Stimulated activated CD4-positive, alpha-beta T cell treated with anti-CD3 and anti-CD28 coated beads, Interleukin-12 subunit alpha, Interleukin-12 subunit beta, amount 100 ng/mL, for 48 hours (primary cell): ENCODE results near the gene ADCY2.

Source experiments
- DNase-seq, 3 donors: peaks; one replicate each; pipeline ENCODE4 v3.0.0-alpha.2; 2020; ENCODE audit warnings: low read depth in 2 of 3, low spot score in 1 of 3

ADCY2 gene

DNA sequence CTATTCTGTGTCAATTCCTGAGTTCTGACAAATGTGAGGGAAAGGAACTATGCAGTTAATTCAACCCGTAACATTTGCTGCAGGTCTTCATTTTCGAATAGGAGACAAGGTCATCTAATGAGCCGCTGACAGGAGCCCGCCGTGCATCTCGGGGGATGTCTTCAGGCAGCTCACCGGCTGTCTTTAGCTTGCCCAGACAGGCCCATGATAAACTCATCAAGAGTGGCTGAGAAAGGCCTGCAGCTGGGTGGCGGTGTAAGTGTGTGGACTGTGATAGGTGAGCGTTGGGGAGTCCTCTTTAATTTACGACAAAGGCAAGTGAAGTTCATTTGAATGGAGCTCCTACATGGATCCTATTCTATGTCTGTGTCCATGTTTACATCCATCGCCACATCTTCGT, 190.5 kb downstream of the ADCY2 start:
- no peak for DNase-seq

DNA sequence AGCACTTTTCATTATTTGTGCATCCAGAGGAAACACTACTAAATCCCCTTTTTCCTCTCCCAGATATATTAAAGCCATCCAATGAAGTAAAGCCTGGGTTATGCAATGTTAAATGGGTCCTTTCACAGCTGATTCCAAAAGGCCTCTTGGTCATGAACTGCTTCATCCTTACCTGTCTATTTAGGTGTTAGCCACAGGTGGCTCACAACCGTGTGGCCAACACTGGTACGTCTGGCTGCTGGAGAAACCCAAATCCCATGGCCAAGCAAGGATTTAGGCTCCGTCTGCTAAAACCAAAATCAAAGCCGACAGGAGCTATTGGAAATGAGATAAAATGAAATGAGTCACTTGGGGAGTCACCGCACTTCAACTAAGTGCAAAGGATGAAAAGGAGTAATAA, 193.9 kb downstream of the ADCY2 start:
- no peak for DNase-seq

DNA sequence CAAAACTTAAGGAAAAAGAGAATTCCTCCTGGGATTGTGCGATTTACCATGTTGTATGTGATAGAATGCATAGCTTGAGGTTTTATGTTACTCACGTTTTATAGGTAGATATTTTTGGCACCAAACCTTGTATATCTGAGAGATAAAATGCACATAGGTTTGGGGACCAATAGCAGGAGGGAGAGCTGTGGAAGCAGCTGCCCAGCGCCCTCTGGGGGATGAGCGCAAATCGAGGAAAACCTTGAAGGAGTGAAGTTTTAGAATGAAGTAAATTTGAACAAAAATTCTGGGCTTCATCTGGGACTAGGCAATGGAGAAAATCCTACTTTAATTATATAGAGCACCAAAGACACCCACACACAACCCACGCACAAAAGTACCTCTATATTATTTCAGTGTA, 197.0 kb downstream of the ADCY2 start:
- DNase-seq, result no peak

DNA sequence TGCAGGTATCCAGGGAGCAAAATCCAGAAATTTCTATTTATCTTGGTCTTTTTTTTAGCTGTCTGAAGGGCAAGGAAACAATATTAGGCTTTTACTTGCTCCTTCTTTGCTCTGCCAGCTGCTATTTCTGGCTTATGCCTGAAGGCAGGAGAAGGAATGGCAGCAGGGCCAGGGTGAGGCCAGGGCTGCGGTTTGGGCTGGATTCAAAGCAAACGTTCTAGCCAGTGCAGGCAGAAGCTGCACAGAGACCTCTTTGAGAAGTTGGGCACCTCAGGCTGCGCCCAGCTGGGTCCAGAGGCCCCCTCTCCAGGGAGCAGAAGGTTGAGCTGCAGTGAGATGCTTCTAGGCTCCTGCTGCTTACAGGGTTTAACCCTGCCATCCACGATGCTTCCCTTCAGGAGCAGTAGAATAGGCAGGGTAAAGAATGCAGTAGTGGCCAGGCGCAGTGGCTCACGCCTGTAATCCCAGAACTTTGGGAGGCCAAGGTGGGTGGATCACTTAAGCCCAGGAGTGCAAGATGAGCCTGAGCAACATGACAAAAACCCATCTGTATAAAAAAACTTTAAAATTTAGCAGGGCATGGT, 201.2 kb downstream of the ADCY2 start:
- no peak for DNase-seq

DNA sequence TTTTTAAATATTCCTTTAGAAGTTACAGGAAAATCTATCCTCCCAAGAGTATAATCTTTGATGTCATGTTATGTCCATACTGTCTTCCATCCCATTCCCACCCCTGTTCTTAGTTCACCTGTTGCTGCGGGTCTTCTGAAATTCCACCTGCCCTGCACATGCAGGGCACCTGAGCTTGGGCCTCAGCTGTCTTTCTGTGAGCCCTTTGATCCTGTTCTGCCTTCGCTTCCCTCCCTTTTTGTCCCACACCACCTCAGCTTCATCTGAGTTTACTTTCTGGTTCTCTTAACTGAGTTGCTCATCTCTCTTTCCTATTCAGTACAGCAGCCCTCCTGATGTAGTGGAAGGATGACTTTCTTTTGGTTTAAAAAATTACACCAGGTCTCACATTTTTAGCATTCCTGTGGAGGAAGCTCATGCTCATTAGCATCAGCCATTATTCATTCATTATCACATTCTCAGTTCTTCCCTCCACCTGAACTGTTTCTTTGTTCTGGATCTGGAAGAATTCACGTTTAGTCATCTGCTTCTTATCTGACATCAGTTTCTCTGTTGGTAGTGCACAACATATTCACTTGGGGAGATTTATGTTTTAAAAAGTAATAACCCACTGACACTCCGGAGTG, 211.0 kb downstream of the ADCY2 start:
- DNase-seq, result no peak

DNA sequence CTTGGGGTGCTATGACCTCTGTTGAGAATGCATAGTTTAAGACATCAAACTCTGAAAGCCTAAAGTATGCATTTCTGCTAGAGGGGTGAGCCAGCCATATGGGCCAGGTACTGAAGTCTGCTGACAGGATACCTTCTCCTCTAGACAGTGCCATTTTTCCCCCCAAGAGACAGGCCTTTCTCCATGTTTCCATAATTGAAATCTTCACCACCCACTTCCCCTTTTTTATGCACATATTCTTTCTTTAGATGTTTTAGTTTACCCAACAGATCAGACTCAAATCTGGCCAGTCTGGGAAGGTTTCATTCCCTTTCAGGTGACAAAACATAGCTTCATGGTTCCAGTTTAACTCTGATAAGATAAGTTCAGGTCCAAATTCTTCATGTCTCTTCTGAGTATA, 212.8 kb downstream of the ADCY2 start:
- no peak for DNase-seq

DNA sequence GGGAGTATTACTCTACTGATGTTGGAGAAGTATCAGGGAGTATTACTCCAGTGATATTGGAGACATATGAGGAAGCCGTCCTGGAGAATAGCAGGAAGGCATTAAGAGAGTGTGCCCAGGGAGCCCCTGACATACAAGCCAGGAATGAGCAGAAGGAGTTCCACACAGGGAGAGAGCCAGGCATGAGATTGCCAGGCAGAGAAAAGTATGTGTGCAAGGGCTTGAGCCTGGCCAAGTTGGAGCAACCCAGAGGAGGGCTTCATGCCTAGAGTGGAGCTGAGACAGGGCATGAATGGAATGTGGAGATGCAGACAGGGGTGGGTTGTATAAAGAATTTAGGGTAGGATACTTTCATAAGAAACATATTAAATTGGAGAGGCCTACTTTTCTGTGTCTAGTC, 213.8 kb downstream of the ADCY2 start:
- DNase-seq, result no peak

DNA sequence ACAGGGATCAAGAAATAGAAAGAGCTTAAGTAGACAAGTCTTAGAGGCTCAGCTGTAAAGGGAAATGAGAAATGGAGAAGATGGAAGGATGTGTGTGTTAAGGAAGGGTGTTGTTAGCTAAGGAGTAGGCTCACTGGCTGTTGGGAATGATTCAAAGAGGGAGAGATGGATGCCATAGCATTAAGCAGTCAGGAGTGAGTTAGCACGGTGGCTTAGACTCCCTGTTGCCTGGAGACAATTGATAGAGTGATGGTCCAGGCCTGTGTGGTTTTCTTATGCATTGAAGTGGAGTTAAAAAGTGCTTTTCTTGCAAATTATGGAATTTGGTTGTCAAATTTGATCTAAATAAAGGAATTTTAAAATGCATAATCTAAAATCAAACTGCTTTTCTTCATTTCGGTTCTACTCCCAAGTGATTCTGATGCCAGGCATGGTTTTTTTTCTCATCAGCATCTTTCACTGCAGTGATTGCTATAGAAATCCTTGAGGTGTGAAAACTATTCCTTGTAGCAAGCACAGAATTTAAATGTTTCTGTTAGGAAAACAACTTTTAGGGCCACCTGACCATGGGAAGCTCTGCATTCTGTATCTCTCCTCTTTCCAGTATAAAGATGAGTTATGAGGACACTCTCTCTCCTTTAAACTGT, 214.7 kb downstream of the ADCY2 start:
- DNase-seq, result no peak

DNA sequence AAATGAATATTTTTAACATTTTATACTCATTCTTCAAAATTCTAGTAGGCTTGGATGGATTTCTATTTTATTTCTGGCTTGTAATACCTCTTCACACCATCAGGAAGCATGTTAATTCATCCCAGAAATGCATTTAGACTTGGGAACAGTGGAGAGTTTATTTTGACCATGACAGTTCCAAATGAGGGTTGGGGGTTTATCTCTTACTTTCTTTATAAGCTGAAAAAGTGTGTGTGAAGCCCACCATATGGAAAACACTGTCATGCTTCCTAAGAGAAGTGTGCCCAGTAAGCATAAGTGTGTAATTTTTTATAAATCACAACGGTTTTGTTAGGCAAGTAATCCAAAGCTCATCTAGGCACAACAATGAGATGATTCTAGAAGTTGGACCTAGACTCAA, 215.6 kb downstream of the ADCY2 start:
- DNase-seq, result no peak

DNA sequence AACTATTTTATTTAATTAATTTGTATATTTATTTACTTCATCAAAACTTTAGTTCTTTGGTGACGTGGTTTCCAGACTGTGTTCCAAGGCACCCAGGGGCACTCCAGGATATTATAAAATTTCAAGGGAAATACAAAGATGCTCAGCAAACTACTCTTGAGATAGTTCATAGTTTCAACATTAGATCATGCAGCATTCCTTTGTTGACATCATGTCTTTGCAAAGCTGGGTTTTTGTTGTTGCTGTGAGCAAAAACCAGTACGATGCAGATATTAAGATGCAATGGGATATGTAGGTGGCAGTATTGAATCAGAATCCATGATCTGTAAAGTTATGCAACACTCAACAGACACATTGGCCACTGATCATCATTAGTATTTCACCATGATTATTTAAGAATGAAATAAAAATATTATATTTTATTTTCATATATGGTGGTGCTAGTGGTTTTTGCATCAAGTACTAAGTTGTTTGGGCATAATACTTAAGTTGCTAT, 219.7 kb downstream of the ADCY2 start:
- no peak for DNase-seq

DNA sequence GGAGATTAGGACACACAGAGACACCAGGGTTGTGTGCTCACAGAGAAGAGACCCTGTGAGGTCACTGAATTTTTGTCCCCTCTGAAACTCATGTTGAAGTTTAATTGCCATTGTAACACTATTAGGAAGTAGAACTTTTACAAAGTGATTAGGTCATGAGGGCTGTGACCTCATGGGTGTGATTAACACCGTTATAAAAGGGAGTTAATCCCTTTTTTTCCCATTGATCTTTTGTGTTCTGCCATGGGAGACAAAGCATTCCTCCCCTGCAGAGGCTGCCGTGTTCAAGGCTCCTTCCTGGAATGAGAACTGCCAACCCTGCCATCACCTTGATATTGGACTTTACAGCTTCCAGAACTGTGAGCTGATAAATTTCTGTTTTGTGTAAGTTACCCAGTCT, 221.0 kb downstream of the ADCY2 start:
- no peak for DNase-seq

DNA sequence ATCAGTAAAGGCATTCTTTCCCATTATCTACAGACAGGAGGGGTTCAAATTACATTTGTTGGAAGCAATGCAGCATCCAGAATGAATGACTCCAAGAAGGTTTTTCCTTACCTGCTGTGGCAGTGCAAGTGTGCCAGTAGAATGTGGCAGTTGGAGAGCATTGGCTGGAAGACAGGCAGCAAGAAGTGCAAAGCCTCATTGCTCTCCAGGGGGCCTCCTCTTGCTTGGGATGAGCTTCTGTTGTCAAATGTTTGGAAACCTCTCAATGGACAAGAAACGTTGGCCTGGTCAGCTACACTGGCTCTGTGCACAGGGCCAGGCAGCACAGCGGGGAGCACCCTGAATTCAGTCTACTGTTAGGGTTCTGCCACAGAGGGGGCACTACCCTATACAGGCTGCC, 226.6 kb downstream of the ADCY2 start:
- DNase-seq, result no peak

DNA sequence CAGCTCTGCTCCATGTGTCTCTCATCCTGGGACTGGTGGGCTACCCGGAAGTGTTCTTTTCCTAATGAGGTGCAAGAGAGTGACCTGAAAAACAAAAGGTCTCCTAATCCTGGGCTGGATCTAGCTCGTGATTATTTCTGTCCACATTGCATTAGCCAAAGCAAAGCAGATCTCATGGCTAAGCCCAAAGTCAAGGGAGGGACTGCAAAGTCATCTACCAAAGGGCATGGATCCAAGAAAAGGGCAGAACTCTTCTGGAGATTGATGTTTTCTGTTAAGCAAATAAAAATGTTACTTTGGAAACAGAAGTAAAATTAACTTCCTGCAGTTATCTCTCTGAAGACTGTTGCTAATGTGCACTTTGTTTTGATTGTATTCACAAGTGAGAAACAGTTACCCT, 229.8 kb downstream of the ADCY2 start:
- DNase-seq, result no peak

DNA sequence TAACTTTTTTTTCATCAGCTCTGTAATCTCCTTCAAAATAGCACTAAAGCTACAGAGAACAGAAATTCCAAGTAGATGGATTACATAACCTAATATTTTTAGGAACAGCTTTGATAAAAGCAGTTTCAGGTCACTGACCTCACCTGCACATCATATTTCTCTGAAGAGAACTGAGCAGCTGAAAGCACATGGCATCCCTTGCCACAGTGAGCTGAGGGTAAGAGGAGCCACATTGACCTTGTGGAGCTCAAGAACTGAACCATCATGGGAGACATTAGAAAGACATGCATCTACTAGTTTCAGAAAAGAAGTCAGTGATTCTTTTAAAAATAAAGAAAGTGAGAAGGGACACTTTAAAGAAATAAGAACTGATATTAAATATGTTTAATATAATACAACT, 232.3 kb downstream of the ADCY2 start:
- no peak for DNase-seq

DNA sequence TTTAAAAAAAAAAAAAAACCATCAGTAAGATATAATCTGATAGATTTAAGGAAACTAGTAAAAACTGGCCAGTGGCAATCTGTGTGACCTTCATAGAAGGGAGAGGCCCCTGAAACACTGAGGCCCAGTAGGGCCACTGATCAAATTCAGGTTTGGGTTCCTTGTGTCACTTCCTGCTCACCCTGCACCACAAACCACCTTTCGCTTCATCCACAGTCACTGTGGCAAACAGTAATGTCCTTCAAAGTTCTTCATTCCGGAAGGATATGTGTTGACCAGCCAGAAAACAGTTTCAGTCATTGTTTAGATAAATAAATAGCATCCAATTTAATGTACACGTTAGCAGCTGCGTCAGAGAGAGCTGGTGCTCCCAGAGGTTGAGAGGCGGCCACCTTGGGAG, 232.9 kb downstream of the ADCY2 start:
- DNase-seq, result no peak

DNA sequence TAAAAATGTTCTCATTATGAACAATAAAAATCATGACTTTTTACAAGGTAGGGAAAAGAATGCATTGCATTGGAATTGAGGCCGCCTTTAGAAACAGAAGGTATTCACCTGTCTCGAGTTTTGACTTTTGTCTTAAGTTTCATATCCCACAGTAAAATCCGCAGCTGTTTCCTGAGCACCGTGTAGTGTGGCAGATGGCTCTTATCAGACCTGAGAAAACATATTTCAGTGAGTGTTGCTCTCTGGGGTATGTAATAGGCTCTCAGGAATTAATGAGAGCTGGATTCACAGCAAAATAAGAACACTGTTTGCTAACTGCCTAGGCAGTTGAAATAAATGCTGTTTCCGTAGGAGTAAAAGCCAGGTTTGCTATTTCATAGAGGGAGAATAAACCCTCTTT, 233.6 kb downstream of the ADCY2 start:
- DNase-seq, result no peak

DNA sequence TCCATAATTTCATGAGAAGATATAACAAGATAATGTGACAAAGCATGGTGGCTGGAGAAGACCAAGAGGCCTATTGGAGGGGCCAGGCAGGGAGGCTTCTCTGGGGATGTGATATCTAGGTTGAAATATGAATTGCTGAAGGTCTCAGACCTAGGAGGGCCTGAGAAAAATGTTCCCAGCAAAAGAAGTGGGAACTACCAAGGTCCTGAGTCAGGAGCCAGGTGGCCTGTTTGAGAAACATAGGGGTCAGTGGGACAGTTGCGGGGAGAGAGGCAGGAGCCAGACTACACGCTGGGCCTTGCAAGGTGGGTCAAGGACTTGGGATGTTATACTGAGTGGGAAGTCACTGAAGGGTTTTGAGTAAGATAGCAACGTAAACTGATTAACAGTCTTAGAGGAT, 238.9 kb downstream of the ADCY2 start:
- no peak for DNase-seq

DNA sequence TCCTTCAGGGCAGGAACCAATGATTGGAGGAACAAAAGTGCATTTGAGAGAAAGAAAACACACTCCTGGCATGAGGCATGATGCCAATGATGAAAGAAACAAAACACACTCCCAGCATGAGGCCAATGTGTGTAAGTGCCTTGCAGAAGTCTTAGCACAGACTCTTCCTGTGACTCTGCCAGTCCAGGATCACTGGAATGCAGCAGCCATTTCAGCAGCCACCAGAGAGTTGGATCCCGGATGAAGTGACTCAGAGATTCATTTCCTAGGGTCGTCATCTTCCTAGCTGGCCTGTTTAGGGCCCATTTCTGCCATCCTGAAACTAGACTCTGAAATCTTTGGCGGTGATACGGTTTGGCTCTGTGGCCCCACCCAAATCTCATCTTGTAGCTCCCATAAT, 242.5 kb downstream of the ADCY2 start:
- DNase-seq, result no peak

DNA sequence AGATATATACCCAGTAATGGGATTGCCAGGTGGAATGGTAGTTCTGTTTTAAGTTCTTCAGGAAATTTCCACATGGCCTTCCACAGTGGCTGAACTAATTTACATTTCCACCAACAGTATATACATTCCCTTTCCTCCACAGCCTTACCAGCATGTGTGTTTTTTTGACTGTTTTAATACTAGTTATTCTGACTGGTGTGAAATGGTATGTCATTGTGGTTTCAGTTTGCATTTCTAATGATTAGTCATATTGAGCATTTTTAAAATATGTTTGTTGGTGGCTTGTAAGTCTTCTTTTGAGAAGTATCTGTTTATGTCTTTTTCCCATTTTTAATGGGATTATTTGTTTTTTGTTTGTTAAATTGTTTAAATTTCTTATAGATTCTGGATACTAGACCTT, 246.1 kb downstream of the ADCY2 start:
- DNase-seq, result no peak

DNA sequence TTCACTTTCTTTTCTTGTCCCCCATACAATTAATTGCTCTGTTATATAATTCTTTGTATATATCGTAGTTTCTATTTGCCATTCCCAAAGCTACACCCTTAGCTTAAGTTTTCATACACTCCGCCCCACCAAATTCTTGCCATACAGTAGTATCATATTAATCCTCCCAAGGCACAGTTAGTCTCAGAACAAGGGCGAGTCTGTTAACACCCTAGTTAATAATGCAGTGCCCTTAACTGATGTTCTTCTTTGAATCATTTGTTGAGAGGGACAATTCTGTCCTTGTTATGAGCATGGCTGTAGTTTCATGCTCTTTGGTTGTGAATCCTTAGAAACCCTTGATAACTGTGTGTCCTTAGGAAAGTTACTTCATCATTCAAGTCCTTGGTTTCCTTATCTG, 248.8 kb downstream of the ADCY2 start:
- DNase-seq, result no peak

DNA sequence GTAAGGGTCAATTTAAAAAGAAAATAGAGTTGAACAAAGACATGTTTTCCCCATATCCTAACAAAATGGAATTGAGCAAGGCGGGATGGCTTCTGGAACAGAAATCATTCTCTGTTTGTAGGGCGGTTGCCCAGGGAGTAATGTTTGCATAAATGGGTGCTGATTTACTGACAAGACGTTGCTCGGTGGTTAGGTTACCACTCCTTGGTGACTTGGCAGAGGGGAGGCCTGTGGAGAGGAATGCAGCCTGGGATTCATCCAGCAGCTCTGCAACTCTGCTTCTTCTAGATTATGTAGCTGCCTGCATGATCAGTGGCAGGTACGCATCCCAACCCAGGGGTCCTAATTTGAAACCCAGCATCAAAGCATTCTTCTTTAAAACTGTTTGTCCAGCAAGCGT, 254.8 kb downstream of the ADCY2 start:
- no peak for DNase-seq

DNA sequence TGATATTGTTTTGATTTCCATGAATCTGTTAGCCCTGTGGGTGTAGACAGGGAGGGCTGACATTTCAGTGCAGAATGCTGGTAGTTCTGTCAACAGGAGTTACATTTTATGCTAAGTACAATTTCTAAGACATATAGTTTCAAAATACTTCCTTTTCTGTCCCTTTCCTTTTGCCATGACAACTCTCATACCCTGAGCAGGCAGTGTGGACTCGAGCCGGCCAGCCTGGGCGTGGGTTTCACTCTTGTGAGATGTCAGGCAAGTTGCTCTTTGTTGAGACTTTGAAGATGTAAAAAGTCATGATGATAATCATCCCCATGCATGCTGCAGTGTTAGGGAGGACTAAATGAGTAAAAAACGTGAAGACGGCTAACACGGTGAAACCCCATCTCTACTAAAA, 257.1 kb downstream of the ADCY2 start:
- no peak for DNase-seq

DNA sequence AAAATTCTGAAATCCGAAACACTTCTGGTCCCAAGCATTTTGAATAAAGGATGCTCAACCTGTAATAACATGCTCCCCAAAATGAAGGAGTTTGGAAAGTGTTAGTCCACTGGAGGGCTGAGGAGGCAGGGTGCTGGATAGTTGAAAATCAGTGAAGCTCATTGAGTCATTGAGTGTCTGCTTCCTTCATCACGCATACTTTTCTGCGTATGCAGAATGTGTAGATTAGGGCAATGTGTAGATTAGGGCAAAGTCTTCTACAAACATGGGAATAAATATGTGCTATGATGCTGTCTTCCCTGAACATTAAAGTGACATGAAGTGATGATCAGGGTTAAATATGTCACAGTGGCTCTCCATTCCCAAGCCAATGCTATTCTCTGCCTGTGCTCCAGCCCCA, 261.2 kb downstream of the ADCY2 start:
- DNase-seq, result no peak
